CD4-positive, alpha-beta T cell (primary cell): ENCODE data around the gene TRDMT1. TPM values are rescaled to one million over a fixed set of nuclear protein-coding genes. Genes with fewer than 3 reads are reported as not detected.

Experiments used
- ATAC-seq: fragments of 200-7000 bp; cut with Tn5 transposase; one replicate; pipeline ENCODE4 v1.10.0; 2022; ENCODE audit warnings: mild to moderate bottlenecking; ENCODE audit not compliant: poor library complexity
- CTCF ChIA-PET: fragments of 350-600 bp; sonication (Branson Sonifier 250); formaldehyde crosslinking; loops from one replicate; lab custom pipeline; 2021; ENCODE audit warnings: antibody characterized with exemption, inconsistent platforms; lab: Charles Lee
- POLR2A ChIA-PET: fragments of 350-600 bp; sonication (Branson Sonifier 250); formaldehyde crosslinking; loops from one replicate; lab custom pipeline; 2021; ENCODE audit warnings: antibody characterized with exemption, inconsistent platforms; lab: Charles Lee
- DNase-seq, 14 experiments: peaks; one replicate each; pipeline ENCODE4 v3.0.0-alpha.2; 2013 to 2020; ENCODE audit warnings: mixed read lengths in 2 of 14
- H3K27ac ChIP-seq, 2 donors: one replicate each; pipeline versions ENCODE4 v1.5.1 to v1.7.0; 2013; ENCODE audit warnings: low read length in 2 of 2, low read depth in 1 of 2, mild to moderate bottlenecking in 1 of 2
- H3K27me3 ChIP-seq, 2 experiments: 1 replicate in 1 of 2; 2 replicates in 1 of 2; pipeline versions ENCODE4 v1.6.1 to v1.7.0; 2013; ENCODE audit warnings: low read length in 2 of 2, control low read depth in 1 of 2, mild to moderate bottlenecking in 1 of 2, moderate library complexity in 1 of 2; ENCODE audit not compliant: insufficient read depth in 2 of 2, control insufficient read depth in 1 of 2
- H3K36me3 ChIP-seq: one replicate; pipeline ENCODE4 v1.6.1; 2013; ENCODE audit warnings: low read length, control low read depth; ENCODE audit not compliant: insufficient read depth
- H3K4me1 ChIP-seq: one replicate; pipeline ENCODE4 v1.6.1; 2013; ENCODE audit warnings: low read length, control low read depth; ENCODE audit not compliant: insufficient read depth
- H3K4me3 ChIP-seq: one replicate; pipeline ENCODE4 v1.5.1; 2013; ENCODE audit warnings: mild to moderate bottlenecking, low read length, moderate library complexity
- H3K9me3 ChIP-seq, 2 experiments: 1 replicate in 1 of 2; 2 replicates in 1 of 2; pipeline versions ENCODE4 v1.6.1 to v1.7.0; 2013; ENCODE audit warnings: low read length in 2 of 2, mild to moderate bottlenecking in 2 of 2, control low read depth in 1 of 2, moderate library complexity in 1 of 2; ENCODE audit not compliant: control insufficient read depth in 1 of 2, insufficient read depth in 1 of 2
- H3K27ac Mint-ChIP-seq: one replicate; pipeline ENCODE4 v1.8.0; 2020; ENCODE audit warnings: mixed read lengths
- H3K27me3 Mint-ChIP-seq: one replicate; pipeline ENCODE4 v1.8.0; 2021; ENCODE audit warnings: mixed read lengths
- H3K36me3 Mint-ChIP-seq: one replicate; pipeline ENCODE4 v1.8.0; 2021; ENCODE audit warnings: low read depth, mixed read lengths
- H3K4me1 Mint-ChIP-seq: one replicate; pipeline ENCODE4 v1.8.0; 2021; ENCODE audit warnings: low read depth, mixed read lengths
- H3K4me3 Mint-ChIP-seq: one replicate; pipeline ENCODE4 v1.8.0; 2020; ENCODE audit warnings: mild to moderate bottlenecking, mixed read lengths
- H3K9me3 Mint-ChIP-seq: one replicate; pipeline ENCODE4 v1.8.0; 2020; ENCODE audit warnings: mixed read lengths
- intact Hi-C, 2 experiments: fragments of 100-400 bp; cut with DNase I in 1 of 2; cut with micrococcal nuclease in 1 of 2; formaldehyde crosslinking; loops; one replicate each; pipeline versions ENCODE4 v1.15.1 to v1.9.0; 2023 to 2025; cut with DNase I, micrococcal nuclease
- total RNA-seq, 174 experiments: library from RNA in 2 of 174; stranded (reverse) in 2 of 174; gene quantifications; one replicate each; pipeline ENCODE4 v1.2.3 and lab custom pipeline; 2021 to 2026
- TF ChIP-seq, protein P1 (sequence below): fragments of 200-600 bp; IDR thresholded peaks from one replicate; pipeline ENCODE4 v1.8.0; 2022; ENCODE audit warnings: antibody characterized with exemption, mild to moderate bottlenecking

Gene TRDMT1
- total RNA-seq, 2 experiments from 2014 or later = 20.3 to 21.3 TPM

DNA sequence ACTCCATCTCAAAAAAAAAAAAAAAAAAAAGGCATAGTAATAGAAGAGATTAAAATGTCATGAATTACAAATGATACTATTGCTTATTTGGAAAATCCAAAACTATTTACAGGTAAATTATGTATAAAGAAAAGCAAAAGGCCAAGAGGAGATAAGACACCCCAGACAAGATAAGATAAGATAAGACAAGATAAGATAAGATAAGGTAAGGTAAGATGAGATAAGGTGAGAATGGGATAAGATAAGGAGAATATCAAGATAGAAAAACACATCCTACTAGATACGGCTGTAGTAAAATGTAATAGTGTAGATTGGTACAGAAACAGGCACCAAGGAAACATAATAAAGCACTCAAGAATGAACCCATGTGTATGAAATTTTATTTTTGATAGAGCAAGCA lies 47.5 kb upstream of the TRDMT1 start:
- H3K4me1 ChIP-seq = no peaks in the 10 kb centered on the region
- intact Hi-C loops = loop anchor here in 1 of 2 experiments (2.0 kb wide), 1 partner anchor 406 kb away; no protein-coding TSS in a partner anchor
- ATAC-seq = no peak
- no peaks in the 10 kb centered on the region for H3K27me3 ChIP-seq
- ChIA-PET POLR2A (no interaction called here), CTCF (no interaction called here)
- no peaks in the 10 kb centered on the region for H3K27me3 Mint-ChIP-seq
- H3K36me3 ChIP-seq = no peaks in the 10 kb centered on the region
- no peak for DNase-seq
- H3K27ac Mint-ChIP-seq = no peak overlapping the region
- no peaks in the 10 kb centered on the region for H3K4me1 Mint-ChIP-seq
- H3K9me3 Mint-ChIP-seq = no peaks in the 10 kb centered on the region
- no peak overlapping the region for H3K4me3 ChIP-seq
- H3K9me3 ChIP-seq = no peaks in the 10 kb centered on the region
- TF ChIP-seq, protein P1, sequence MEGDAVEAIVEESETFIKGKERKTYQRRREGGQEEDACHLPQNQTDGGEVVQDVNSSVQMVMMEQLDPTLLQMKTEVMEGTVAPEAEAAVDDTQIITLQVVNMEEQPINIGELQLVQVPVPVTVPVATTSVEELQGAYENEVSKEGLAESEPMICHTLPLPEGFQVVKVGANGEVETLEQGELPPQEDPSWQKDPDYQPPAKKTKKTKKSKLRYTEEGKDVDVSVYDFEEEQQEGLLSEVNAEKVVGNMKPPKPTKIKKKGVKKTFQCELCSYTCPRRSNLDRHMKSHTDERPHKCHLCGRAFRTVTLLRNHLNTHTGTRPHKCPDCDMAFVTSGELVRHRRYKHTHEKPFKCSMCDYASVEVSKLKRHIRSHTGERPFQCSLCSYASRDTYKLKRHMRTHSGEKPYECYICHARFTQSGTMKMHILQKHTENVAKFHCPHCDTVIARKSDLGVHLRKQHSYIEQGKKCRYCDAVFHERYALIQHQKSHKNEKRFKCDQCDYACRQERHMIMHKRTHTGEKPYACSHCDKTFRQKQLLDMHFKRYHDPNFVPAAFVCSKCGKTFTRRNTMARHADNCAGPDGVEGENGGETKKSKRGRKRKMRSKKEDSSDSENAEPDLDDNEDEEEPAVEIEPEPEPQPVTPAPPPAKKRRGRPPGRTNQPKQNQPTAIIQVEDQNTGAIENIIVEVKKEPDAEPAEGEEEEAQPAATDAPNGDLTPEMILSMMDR = no peak
- H3K36me3 Mint-ChIP-seq = no peaks in the 10 kb centered on the region
- H3K27ac ChIP-seq = no peak overlapping the region
- no peak overlapping the region for H3K4me3 Mint-ChIP-seq

DNA sequence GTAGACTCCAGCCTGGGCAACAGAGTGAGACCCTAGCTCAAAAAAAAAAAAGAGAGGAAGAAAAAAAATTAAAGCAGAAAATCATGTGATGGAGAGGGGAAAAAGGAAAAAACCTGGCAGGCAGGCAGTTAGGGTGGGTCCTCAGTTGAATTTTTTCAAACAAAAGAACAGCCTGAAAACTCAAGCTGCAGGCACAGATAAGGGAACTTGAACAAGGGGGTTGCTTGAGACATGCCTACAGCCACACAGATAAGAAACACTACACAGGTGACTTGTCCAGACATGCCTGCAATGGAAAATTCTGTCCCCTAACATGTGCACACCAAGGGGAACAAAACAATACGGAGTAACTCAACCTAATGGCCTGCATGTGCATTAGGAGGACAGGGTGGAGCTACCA lies 45.7 kb upstream of the TRDMT1 start:
- CTCF ChIA-PET = no interaction called here
- no peaks in the 10 kb centered on the region for H3K9me3 Mint-ChIP-seq
- H3K36me3 Mint-ChIP-seq = no peaks in the 10 kb centered on the region
- no peak overlapping the region for H3K4me3 Mint-ChIP-seq
- Histone ChIP-seq H3K27ac (no peak overlapping the region), H3K4me1 (peaks cover 2% of the 10 kb centered on the region), H3K36me3 (no peaks in the 10 kb centered on the region), H3K4me3 (no peak overlapping the region), H3K9me3 (no peaks in the 10 kb centered on the region), H3K27me3 (no peaks in the 10 kb centered on the region)
- POLR2A ChIA-PET = interaction anchor here (1.0 to 1.5 kb wide), 2 partner anchors 9 to 17 kb away, joined by 3 to 4 read pairs; no protein-coding TSS in a partner anchor
- DNase-seq = no peak
- no peaks in the 10 kb centered on the region for H3K27me3 Mint-ChIP-seq
- TF ChIP-seq, protein P1 = no peak
- peaks cover 7% of the 10 kb centered on the region for H3K4me1 Mint-ChIP-seq
- no peak for ATAC-seq
- intact Hi-C loops = no loop called here
- no peak overlapping the region for H3K27ac Mint-ChIP-seq

DNA sequence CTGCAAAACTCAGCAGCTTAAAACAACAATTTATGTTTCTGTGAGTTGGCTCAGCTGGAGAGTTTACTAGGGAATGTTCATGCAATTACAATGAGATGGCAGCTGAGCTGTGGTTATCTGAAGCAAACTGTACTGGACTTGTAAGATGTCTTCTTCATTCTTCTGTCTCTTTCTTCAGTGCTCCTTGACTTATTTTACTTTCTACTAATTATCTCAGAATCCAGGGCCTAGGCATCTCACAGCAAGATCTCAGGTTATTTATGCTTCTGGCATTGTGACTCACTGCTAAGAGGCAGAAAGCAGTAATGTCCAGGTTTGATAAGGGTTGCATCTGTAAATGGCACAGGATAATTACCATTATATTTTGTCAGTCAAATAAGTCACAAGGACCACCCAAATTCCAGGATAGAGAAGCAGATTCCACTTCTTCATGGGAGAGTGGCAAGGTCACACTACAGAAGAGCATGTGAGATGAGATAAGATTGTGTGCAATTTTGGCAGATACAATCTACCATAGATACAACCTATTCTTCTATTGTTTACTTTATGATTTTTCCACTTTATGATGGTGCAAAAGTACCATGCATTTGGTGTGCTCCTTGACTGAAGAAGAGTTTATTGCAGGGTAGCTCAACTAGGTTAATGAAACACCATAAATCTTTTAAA lies 43.4 kb upstream of the TRDMT1 start:
- TF ChIP-seq, protein P1 = no peak
- Mint-ChIP-seq H3K4me3 (no peak overlapping the region), H3K27me3 (no peaks in the 10 kb centered on the region), H3K36me3 (no peaks in the 10 kb centered on the region), H3K9me3 (no peaks in the 10 kb centered on the region), H3K4me1 (peaks cover 19% of the 10 kb centered on the region), H3K27ac (no peak overlapping the region)
- ATAC-seq (no peak), DNase-seq (no peak)
- CTCF ChIA-PET = no interaction called here
- Histone ChIP-seq H3K4me1 (peaks cover 11% of the 10 kb centered on the region), H3K9me3 (no peaks in the 10 kb centered on the region), H3K36me3 (no peaks in the 10 kb centered on the region), H3K27ac (no peak overlapping the region), H3K4me3 (no peak overlapping the region), H3K27me3 (no peaks in the 10 kb centered on the region)
- POLR2A ChIA-PET = no interaction called here
- intact Hi-C loops = loop anchor here in 1 of 2 experiments (5.0 kb wide), 1 partner anchor 353 kb away; no protein-coding TSS in a partner anchor
